GM18870 (cell line): Measurements from ENCODE around the gene MTARC2.
A peak's percentile ranks its signal among the peaks of the same experiment; 100 is the strongest.
"Not testable (repeated sequence)": the region's sequence is repeated elsewhere in the genome, so short reads cannot be mapped to it uniquely, and the experiment has no call there.

ENCODE experiments used
- ATAC-seq: cut with Tn5 transposase; IDR thresholded peaks from one replicate; pipeline ENCODE4 v1.9.1; 2021; ENCODE audit warnings: moderate library complexity; ENCODE audit not compliant: unreplicated experiment

MTARC2 gene

DNA sequence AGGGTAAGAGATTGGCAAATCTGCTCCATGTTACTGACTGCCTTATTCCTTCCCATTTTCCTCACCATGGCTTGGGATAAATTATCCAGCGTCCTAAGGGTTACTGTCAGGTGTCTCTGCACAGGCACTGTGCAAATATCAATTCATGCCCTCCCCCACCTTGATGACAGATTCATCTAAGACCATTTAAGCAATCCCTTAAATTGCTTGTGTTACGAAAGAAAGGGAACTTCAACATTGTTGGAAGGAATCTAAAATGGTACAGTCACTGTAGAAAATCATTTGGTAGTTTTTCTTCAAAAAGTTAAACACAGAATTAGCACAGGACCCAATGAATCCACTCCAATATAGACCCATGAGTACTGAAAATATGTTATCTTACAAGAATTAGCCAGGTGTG is 17.6 kb upstream of the MTARC2 start:
- no peak for ATAC-seq

- ATAC-seq = no peak
These were observed 16.0 kb upstream of the MTARC2 start for GRCh38 chr1:220732137-220732536.

DNA sequence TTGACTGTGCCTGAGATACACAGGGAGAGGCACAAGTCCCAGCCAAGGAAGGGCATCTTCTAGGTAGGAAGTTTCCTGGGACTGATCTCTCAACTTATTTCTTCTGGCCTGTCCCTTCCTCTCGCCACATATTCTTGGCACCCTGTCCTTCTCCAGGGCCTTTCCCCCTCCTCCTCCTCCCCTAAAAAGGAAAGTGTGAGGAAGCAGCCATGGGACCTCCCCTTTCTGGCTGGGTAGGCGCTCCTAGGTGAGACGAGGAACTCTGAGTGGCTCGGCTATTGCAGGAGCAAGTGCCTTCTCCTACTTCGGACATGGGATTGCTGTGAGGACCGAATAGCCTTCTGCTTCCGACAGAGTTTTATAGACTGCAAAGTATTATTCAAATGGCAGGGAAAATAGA is 15.5 kb upstream of the MTARC2 start:
- ATAC-seq = peak; percentile 21

DNA sequence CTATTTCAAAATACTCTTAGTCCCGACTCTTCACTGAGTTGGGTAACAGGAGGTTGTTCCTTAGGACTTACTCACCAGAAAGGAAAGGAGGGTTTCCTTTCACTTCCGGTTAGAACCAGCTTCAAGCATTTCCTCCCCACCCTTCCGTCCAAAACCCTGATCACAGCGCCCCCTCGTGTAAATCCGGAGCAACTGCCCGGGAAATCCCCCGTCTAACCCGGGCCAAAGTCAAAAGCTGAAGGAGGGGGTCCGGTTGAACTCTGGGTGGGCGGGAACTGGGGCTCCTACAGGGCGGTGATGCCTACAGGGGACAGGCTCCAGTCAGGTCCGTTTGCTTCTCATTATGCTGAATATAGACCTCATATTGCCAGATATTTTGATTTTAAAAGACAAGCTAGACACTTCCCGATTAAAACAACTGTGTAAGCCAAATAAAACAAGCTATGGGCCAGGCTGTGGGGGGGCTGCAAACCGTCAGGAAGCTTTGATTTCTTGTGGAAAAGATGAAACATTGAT is 15.0 kb upstream of the MTARC2 start:
- peak; percentile 86 for ATAC-seq

GRCh38 chr1:220734571-220735326 is 13.4 kb upstream of the MTARC2 start:
- no peak for ATAC-seq

DNA sequence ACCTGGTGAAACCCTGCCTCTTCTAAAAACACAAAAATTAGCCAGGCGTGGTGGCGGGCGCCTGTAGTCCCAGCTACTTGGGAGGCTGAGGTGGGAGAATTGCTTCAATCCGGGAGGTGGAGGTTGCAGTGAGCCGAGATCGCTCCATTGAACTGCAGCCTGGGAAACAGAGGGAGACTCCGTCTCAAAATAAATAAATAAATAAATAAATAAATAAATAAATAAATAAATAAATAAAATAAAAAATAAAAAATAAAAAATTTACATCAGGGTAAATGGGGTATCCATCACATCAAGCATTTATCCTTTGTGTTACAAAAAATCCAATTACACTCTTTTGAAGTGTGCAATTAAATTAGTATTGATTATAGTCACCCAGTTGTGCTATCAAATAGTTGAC is 11.8 kb upstream of the MTARC2 start:
- ATAC-seq = not testable (repeated sequence)

DNA sequence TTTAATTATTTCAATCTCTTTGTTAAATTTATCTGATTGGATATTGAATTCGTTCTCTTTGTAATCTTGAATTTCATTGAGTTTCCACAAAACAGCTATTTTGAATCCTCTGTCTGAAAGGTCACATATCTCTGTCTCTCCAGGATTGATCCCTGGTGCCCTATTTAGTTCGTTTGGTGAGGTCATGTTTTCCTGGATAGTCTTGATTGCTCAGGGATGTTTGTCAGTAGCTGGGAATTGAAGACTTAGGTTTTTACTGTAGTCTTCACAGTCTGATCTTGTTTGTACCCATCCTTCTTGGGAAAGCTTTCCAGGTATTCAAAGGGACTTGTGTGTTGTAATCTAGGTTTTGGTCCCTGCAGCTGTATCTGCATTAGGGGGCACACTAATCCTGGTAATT is 6.8 kb upstream of the MTARC2 start:
- no peak for ATAC-seq

- no peak for ATAC-seq
These were observed 6.3 kb upstream of the MTARC2 start for GRCh38 chr1:220741825-220742224.

- no peak for ATAC-seq
These were observed 5.6 kb upstream of the MTARC2 start for GRCh38 chr1:220742520-220742919.

DNA sequence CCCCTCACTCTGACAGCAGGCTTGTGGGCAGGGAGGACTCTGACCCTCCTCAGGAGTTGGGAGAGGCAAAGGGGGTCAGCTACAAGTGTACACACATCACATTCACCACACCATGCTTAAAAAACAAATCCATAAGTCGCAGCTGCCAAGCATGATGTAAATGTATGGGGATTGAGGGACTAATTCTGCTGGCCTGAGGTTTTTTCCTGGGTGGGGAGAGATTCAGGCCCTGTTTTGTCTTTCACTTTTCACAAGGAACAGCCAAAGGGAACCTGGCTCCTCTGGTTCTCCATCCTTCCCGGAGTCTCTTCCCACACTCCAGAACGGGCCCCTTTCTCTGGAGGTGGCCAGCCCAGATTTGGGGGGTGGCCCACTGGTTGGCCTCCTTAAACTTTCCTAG is 1.3 kb upstream of the MTARC2 start:
- ATAC-seq = no peak

GRCh38 chr1:220747437-220748088 is 559 bp upstream of the MTARC2 start:
- no peak for ATAC-seq

GRCh38 chr1:220748936-220749335 is 814 bp downstream of the MTARC2 start:
- ATAC-seq = no peak

GRCh38 chr1:220750131-220750515 is 2.0 kb downstream of the MTARC2 start:
- no peak for ATAC-seq

DNA sequence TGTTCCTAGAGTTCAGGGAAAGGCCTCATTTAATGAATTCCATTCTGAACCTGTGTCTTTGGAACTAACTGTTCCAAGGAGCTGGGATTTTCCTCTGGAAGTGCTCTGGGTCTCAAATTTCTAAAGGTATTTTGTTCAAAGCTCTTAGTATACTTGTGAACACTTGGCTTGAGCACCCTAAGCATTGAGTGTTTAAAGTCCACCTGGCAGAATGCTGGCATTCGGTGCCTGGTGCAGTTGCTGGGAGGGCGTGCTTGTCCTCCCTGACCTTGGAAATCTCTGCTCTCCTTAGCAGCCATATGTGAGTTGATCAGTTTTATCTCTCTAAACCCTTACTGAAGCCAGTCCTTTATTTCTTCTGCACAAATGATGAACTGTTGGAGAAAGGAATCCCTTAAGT is 3.0 kb downstream of the MTARC2 start:
- no peak for ATAC-seq

GRCh38 chr1:220754212-220754917 is 6.2 kb downstream of the MTARC2 start:
- ATAC-seq = no peak

DNA sequence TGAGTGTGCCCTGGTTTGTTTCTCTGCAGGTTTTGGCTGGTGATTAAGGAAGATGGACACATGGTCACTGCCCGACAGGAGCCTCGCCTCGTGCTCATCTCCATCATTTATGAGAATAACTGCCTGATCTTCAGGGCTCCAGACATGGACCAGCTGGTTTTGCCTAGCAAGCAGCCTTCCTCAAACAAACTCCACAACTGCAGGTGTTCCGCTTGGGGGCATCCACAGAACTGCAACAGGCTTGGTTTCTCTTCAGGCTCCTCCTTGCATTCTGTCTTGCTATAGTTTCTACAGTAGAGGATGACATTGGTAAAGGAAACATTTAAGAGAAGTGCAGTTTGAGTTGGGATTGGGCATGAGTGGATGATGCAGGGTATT is 6.8 kb downstream of the MTARC2 start:
- no peak for ATAC-seq

- no peak for ATAC-seq
These were observed 7.2 kb downstream of the MTARC2 start for GRCh38 chr1:220755309-220755708.

- no peak for ATAC-seq
These were observed 9.3 kb downstream of the MTARC2 start for GRCh38 chr1:220757441-220757840.

GRCh38 chr1:220759147-220759546 is 11.0 kb downstream of the MTARC2 start:
- no peak for ATAC-seq

DNA sequence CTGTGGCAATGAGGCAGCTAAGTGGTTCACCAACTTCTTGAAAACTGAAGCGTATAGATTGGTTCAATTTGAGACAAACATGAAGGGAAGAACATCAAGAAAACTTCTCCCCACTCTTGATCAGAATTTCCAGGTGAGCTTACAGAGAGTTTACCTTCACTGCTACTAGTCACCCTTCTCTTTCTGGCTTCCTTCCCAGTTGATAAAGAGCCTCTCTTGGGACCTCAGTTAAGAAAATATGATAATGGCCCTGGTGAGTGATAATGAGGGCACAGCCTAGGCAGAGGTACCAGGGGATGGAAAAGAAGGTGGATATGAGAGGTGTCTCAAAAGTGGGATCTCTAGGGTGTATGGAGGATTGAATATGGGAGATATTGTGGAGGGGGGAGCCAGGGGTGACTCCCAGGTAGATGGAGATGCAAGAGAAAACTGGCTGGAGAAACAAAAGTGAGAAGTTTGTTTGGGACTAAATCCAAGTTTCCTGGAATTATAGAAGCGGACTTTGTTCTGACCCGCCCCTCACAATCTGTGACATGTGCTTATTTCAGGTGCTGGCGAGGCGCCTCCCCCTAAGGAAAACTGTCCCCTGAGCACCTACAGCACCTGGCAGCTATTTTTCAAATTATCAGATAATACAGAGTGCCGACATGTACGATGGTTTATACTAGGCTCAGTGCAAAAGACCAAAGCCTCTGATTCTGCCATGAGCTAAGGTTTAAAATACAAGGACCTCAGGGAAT is 13.7 kb downstream of the MTARC2 start:
- no peak for ATAC-seq

DNA sequence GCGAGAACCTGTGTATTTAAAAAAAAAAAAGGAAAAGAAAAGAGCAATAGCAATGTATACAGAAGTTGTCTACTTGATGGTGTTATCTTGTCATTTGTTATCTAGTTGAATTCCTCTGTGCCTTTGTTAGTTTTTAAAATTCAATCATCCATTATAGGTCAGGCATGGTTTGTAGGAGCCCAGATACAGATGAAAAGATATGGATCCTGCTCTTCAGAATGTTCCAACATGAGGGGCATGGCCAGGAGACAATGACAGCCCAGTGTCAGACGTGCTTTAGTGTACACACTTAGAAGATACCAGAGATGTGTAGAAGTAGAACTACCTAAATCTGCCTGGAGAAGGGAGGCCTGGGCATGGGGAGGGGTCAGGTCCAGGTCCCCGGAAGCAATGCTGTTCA is 16.6 kb downstream of the MTARC2 start:
- no peak for ATAC-seq
